WTC11 (cell line): ENCODE data around the gene QRSL1. TPM values are rescaled to one million over a fixed set of nuclear protein-coding genes. Genes with fewer than 3 reads are reported as not detected.

Experiments used
- ATAC-seq: fragments of 200-7000 bp; cut with Tn5 transposase; 2 replicates; pipeline ENCODE4 v1.10.0; 2021; ENCODE audit warnings: mild to moderate bottlenecking, moderate library complexity
- CTCF ChIA-PET: fragments of 300-600 bp; sonication (Branson Sonifier 250); formaldehyde crosslinking; loops from one replicate; lab custom pipeline; 2021; ENCODE audit warnings: antibody characterized with exemption; lab: Charles Lee
- POLR2A ChIA-PET: fragments of 350-600 bp; sonication (Branson Sonifier 250); formaldehyde crosslinking; loops from one replicate; lab custom pipeline; 2021; ENCODE audit warnings: antibody characterized with exemption; lab: Charles Lee
- DNase-seq: peaks from one replicate; pipeline ENCODE4 v3.0.0; 2021; ENCODE audit warnings: low spot score
- H3K27ac Mint-ChIP-seq: 2 replicates; pipeline ENCODE4 v1.8.0; 2021; ENCODE audit warnings: mixed read lengths
- H3K27me3 Mint-ChIP-seq: 2 replicates; pipeline ENCODE4 v1.8.0; 2021; ENCODE audit warnings: low read depth, mild to moderate bottlenecking, moderate library complexity, mixed read lengths
- H3K36me3 Mint-ChIP-seq: 2 replicates; pipeline ENCODE4 v1.8.0; 2021; ENCODE audit warnings: mixed read lengths
- H3K4me1 Mint-ChIP-seq: 2 replicates; pipeline ENCODE4 v1.8.0; 2022; ENCODE audit warnings: mixed read lengths
- H3K4me3 Mint-ChIP-seq: 2 replicates; pipeline ENCODE4 v1.8.0; 2021; ENCODE audit warnings: mild to moderate bottlenecking, moderate library complexity, mixed read lengths
- H3K9me3 Mint-ChIP-seq: 2 replicates; pipeline ENCODE4 v1.8.0; 2021; ENCODE audit warnings: mixed read lengths
- ATF1 ChIP-seq: sonication (generic); formaldehyde crosslinking; IDR thresholded peaks from 2 replicates; pipeline ENCODE4 v1.8.1; 2023; ENCODE audit warnings: mild to moderate bottlenecking, moderate library complexity, missing genetic modification reagents
- ETV6 ChIP-seq: sonication (generic); formaldehyde crosslinking; IDR thresholded peaks from 2 replicates; pipeline ENCODE4 v1.8.1; 2022; ENCODE audit warnings: mild to moderate bottlenecking, missing genetic modification reagents
- FOXK1 ChIP-seq: sonication (generic); formaldehyde crosslinking; IDR thresholded peaks from 2 replicates; pipeline ENCODE4 v1.8.0; 2022; ENCODE audit warnings: mild to moderate bottlenecking, moderate library complexity, missing genetic modification reagents
- GTF2I ChIP-seq: fragments of 250-450 bp; sonication (Bioruptor Pico); conservative IDR thresholded peaks from 2 replicates; pipeline ENCODE4 v1.4.0; 2021; ENCODE audit warnings: mild to moderate bottlenecking
- HMGA2 ChIP-seq: fragments of 250-450 bp; sonication (Bioruptor Pico); IDR thresholded peaks from 2 replicates; pipeline ENCODE4 v1.4.0; 2021; ENCODE audit warnings: mild to moderate bottlenecking, moderate library complexity
- NR3C1 ChIP-seq: sonication (generic); formaldehyde crosslinking; conservative IDR thresholded peaks from 2 replicates; pipeline ENCODE4 v1.8.1; 2023; ENCODE audit warnings: low read depth, mild to moderate bottlenecking, missing genetic modification reagents
- PRRX2 ChIP-seq: fragments of 250-450 bp; sonication (Bioruptor Pico); IDR thresholded peaks from 2 replicates; pipeline ENCODE4 v1.8.0; 2021; ENCODE audit warnings: mild to moderate bottlenecking
- SMAD4 ChIP-seq: sonication (generic); formaldehyde crosslinking; IDR thresholded peaks from 2 replicates; pipeline ENCODE4 v1.8.0; 2022; ENCODE audit warnings: mild to moderate bottlenecking, missing genetic modification reagents
- SP1 ChIP-seq: sonication (generic); formaldehyde crosslinking; conservative IDR thresholded peaks from 2 replicates; pipeline ENCODE4 v1.8.1; 2022; ENCODE audit warnings: missing genetic modification reagents
- ZBTB21 ChIP-seq: sonication (generic); formaldehyde crosslinking; IDR thresholded peaks from 2 replicates; pipeline ENCODE4 v1.8.1; 2023; ENCODE audit warnings: mild to moderate bottlenecking, missing genetic modification reagents, borderline replicate concordance
- ZNF423 ChIP-seq: fragments of 250-450 bp; sonication (Bioruptor Pico); IDR thresholded peaks from 2 replicates; pipeline ENCODE4 v2.1.2; 2022; ENCODE audit warnings: mild to moderate bottlenecking, moderate library complexity
- total RNA-seq: library from RNA; stranded (reverse); gene quantifications from 3 replicates; pipeline ENCODE4 v1.2.3, GENCODE V29; 2021
- TF ChIP-seq, protein P1 (sequence below): sonication (generic); formaldehyde crosslinking; IDR thresholded peaks from 2 replicates; pipeline ENCODE4 v1.8.0; 2023; ENCODE audit warnings: missing genetic modification reagents
- TF ChIP-seq, protein P2 (sequence below): sonication (generic); formaldehyde crosslinking; IDR thresholded peaks from 2 replicates; pipeline ENCODE4 v1.8.0; 2023; ENCODE audit warnings: mild to moderate bottlenecking, missing genetic modification reagents
- TF ChIP-seq, protein P3 (sequence below): sonication (generic); formaldehyde crosslinking; conservative IDR thresholded peaks from 2 replicates; pipeline ENCODE4 v1.8.1; 2023; ENCODE audit warnings: mild to moderate bottlenecking, low read depth, missing genetic modification reagents, moderate library complexity
- TF ChIP-seq, protein P4 (sequence below): sonication (generic); formaldehyde crosslinking; IDR thresholded peaks from 2 replicates; pipeline ENCODE4 v1.8.1; 2023; ENCODE audit warnings: mild to moderate bottlenecking, missing genetic modification reagents
- TF ChIP-seq, protein P5 (sequence below): sonication (generic); formaldehyde crosslinking; IDR thresholded peaks from 2 replicates; pipeline ENCODE4 v1.8.1; 2023; ENCODE audit warnings: mild to moderate bottlenecking, missing genetic modification reagents, borderline replicate concordance
- TF ChIP-seq, protein P6 (sequence below): sonication (generic); formaldehyde crosslinking; IDR thresholded peaks from 2 replicates; pipeline ENCODE4 v1.8.0; 2022; ENCODE audit warnings: mild to moderate bottlenecking, missing genetic modification reagents
- TF ChIP-seq, protein P7 (sequence below): fragments of 250-450 bp; sonication (Bioruptor Pico); IDR thresholded peaks from 2 replicates; pipeline ENCODE4 v2.1.2; 2022; ENCODE audit warnings: mild to moderate bottlenecking, moderate library complexity

The QRSL1 gene
- total RNA-seq, 1 experiment from 2014 or later: 17.7 TPM

DNA sequence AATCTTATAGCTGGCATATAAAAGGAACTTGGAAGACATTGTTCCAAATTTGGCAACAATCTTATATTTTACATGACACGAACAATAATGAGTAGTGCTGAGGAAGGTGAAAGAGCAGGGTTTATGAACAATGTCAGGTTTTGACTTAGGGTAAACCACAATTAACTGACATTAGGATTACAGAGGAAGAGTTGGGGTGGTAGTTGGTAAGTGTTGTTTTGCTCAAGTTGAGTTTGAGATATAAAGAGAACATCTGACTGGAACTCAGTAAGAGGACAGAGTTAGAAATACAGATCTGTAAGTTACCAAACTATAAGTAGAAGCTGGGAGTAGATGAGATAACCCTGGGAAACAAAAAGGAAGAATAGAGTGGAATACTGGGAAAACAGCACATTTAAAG lies 15.2 kb upstream of the QRSL1 start (continued):
- TF ChIP-seq, protein P1, sequence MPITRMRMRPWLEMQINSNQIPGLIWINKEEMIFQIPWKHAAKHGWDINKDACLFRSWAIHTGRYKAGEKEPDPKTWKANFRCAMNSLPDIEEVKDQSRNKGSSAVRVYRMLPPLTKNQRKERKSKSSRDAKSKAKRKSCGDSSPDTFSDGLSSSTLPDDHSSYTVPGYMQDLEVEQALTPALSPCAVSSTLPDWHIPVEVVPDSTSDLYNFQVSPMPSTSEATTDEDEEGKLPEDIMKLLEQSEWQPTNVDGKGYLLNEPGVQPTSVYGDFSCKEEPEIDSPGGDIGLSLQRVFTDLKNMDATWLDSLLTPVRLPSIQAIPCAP (CRISPR knock-in tag): no peak
- TF ChIP-seq HMGA2 (CRISPR knock-in tag): no peak
- no peak for TF ChIP-seq SP1 (CRISPR knock-in tag)

DNA sequence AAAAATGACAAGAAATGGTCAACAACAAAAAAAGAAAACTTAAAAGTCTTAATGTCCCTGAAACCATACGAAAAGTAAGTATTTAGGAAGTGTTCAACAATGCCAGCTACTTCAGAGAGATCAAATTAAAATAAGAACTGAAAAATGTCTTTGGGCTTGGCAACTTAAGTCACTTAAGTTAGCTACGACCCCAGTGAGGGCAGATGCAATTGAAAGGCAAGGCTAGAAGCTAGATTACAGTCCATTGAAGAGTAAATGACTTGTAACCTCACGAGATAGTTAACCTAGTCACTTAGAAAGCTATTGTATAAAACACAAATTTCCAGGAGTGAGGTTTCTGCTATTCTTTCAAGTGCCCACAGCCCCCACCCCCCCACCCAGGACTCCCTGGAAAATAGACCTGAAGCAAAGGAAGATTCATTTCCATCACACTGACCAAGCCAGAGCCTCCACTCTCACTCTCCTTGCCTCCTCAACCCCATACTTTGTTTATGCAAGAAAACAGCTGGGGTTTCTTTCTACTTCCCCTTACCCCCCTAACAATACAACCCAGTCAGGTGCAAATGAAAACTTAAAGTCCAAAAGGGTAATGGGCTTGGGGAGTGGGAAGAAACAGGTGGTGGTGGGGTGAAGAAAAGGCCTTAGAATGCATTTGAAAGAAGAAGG lies 14.7 kb upstream of the QRSL1 start:
- Mint-ChIP-seq H3K27me3 (no peaks in the 10 kb centered on the region), H3K9me3 (no peaks in the 10 kb centered on the region), H3K4me3 (peak overlapping the region; percentile 43), H3K4me1 (peaks cover 75% of the 10 kb centered on the region), H3K27ac (peak overlapping the region; percentile 99), H3K36me3 (peaks cover 11% of the 10 kb centered on the region)
- POLR2A ChIA-PET: interaction anchor here (1.0 kb wide), 1 partner anchor 365 kb away, joined by 3 read pairs; no protein-coding TSS in a partner anchor
- DNase-seq: no peak
- peak; percentile 79 for ATAC-seq
- CTCF ChIA-PET: interaction anchor here (0.6 to 2.1 kb wide), 5 partner anchors 48 to 365 kb away, joined by 3 to 11 read pairs (median 4); partner anchors contain the start of gene CRYBG1
- no peak for TF ChIP-seq ZNF423 (CRISPR knock-in tag)
- TF ChIP-seq NR3C1 (CRISPR knock-in tag): no peak
- peak; percentile 18; the same call in 1 of the 2 replicates for TF ChIP-seq ETV6 (CRISPR knock-in tag)
- TF ChIP-seq, protein P2, sequence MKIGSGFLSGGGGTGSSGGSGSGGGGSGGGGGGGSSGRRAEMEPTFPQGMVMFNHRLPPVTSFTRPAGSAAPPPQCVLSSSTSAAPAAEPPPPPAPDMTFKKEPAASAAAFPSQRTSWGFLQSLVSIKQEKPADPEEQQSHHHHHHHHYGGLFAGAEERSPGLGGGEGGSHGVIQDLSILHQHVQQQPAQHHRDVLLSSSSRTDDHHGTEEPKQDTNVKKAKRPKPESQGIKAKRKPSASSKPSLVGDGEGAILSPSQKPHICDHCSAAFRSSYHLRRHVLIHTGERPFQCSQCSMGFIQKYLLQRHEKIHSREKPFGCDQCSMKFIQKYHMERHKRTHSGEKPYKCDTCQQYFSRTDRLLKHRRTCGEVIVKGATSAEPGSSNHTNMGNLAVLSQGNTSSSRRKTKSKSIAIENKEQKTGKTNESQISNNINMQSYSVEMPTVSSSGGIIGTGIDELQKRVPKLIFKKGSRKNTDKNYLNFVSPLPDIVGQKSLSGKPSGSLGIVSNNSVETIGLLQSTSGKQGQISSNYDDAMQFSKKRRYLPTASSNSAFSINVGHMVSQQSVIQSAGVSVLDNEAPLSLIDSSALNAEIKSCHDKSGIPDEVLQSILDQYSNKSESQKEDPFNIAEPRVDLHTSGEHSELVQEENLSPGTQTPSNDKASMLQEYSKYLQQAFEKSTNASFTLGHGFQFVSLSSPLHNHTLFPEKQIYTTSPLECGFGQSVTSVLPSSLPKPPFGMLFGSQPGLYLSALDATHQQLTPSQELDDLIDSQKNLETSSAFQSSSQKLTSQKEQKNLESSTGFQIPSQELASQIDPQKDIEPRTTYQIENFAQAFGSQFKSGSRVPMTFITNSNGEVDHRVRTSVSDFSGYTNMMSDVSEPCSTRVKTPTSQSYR (CRISPR knock-in tag): no peak
- no peak for TF ChIP-seq ATF1
- TF ChIP-seq, protein P3, sequence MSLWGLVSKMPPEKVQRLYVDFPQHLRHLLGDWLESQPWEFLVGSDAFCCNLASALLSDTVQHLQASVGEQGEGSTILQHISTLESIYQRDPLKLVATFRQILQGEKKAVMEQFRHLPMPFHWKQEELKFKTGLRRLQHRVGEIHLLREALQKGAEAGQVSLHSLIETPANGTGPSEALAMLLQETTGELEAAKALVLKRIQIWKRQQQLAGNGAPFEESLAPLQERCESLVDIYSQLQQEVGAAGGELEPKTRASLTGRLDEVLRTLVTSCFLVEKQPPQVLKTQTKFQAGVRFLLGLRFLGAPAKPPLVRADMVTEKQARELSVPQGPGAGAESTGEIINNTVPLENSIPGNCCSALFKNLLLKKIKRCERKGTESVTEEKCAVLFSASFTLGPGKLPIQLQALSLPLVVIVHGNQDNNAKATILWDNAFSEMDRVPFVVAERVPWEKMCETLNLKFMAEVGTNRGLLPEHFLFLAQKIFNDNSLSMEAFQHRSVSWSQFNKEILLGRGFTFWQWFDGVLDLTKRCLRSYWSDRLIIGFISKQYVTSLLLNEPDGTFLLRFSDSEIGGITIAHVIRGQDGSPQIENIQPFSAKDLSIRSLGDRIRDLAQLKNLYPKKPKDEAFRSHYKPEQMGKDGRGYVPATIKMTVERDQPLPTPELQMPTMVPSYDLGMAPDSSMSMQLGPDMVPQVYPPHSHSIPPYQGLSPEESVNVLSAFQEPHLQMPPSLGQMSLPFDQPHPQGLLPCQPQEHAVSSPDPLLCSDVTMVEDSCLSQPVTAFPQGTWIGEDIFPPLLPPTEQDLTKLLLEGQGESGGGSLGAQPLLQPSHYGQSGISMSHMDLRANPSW (CRISPR knock-in tag): no peak
- peak; percentile 85 for TF ChIP-seq FOXK1 (CRISPR knock-in tag)
- no peak for TF ChIP-seq SMAD4 (CRISPR knock-in tag)
- TF ChIP-seq, protein P4, sequence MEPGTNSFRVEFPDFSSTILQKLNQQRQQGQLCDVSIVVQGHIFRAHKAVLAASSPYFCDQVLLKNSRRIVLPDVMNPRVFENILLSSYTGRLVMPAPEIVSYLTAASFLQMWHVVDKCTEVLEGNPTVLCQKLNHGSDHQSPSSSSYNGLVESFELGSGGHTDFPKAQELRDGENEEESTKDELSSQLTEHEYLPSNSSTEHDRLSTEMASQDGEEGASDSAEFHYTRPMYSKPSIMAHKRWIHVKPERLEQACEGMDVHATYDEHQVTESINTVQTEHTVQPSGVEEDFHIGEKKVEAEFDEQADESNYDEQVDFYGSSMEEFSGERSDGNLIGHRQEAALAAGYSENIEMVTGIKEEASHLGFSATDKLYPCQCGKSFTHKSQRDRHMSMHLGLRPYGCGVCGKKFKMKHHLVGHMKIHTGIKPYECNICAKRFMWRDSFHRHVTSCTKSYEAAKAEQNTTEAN (CRISPR knock-in tag): no peak
- TF ChIP-seq ZBTB21 (CRISPR knock-in tag): no peak
- TF ChIP-seq, protein P5, sequence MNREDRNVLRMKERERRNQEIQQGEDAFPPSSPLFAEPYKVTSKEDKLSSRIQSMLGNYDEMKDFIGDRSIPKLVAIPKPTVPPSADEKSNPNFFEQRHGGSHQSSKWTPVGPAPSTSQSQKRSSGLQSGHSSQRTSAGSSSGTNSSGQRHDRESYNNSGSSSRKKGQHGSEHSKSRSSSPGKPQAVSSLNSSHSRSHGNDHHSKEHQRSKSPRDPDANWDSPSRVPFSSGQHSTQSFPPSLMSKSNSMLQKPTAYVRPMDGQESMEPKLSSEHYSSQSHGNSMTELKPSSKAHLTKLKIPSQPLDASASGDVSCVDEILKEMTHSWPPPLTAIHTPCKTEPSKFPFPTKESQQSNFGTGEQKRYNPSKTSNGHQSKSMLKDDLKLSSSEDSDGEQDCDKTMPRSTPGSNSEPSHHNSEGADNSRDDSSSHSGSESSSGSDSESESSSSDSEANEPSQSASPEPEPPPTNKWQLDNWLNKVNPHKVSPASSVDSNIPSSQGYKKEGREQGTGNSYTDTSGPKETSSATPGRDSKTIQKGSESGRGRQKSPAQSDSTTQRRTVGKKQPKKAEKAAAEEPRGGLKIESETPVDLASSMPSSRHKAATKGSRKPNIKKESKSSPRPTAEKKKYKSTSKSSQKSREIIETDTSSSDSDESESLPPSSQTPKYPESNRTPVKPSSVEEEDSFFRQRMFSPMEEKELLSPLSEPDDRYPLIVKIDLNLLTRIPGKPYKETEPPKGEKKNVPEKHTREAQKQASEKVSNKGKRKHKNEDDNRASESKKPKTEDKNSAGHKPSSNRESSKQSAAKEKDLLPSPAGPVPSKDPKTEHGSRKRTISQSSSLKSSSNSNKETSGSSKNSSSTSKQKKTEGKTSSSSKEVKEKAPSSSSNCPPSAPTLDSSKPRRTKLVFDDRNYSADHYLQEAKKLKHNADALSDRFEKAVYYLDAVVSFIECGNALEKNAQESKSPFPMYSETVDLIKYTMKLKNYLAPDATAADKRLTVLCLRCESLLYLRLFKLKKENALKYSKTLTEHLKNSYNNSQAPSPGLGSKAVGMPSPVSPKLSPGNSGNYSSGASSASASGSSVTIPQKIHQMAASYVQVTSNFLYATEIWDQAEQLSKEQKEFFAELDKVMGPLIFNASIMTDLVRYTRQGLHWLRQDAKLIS (CRISPR knock-in tag): no peak
- TF ChIP-seq, protein P6, sequence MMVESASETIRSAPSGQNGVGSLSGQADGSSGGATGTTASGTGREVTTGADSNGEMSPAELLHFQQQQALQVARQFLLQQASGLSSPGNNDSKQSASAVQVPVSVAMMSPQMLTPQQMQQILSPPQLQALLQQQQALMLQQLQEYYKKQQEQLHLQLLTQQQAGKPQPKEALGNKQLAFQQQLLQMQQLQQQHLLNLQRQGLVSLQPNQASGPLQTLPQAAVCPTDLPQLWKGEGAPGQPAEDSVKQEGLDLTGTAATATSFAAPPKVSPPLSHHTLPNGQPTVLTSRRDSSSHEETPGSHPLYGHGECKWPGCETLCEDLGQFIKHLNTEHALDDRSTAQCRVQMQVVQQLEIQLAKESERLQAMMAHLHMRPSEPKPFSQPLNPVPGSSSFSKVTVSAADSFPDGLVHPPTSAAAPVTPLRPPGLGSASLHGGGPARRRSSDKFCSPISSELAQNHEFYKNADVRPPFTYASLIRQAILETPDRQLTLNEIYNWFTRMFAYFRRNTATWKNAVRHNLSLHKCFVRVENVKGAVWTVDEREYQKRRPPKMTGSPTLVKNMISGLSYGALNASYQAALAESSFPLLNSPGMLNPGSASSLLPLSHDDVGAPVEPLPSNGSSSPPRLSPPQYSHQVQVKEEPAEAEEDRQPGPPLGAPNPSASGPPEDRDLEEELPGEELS: peak; percentile 79; the same call in 1 of the 2 replicates
- TF ChIP-seq GTF2I (CRISPR knock-in tag): no peak
- TF ChIP-seq PRRX2 (CRISPR knock-in tag): no peak
- TF ChIP-seq, protein P7, sequence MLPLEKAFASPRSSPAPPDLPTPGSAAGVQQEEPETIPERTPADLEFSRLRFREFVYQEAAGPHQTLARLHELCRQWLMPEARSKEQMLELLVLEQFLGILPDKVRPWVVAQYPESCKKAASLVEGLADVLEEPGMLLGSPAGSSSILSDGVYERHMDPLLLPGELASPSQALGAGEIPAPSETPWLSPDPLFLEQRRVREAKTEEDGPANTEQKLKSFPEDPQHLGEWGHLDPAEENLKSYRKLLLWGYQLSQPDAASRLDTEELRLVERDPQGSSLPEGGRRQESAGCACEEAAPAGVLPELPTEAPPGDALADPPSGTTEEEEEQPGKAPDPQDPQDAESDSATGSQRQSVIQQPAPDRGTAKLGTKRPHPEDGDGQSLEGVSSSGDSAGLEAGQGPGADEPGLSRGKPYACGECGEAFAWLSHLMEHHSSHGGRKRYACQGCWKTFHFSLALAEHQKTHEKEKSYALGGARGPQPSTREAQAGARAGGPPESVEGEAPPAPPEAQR: no peak
- no peak; the same call in 1 of the 2 replicates for TF ChIP-seq SP1 (CRISPR knock-in tag)
- TF ChIP-seq, protein P1 (CRISPR knock-in tag): no peak
